NCI-H774 (cell line): ENCODE data around the gene SLC44A5.
"Not testable (repeated sequence)": the region's sequence is repeated elsewhere in the genome, so short reads cannot be mapped to it uniquely, and the experiment has no call there.

Experiments used
- DNase-seq: peaks from one replicate; lab custom pipeline; 2025; lab: John Stamatoyannopoulos, UW

SLC44A5 gene

DNA sequence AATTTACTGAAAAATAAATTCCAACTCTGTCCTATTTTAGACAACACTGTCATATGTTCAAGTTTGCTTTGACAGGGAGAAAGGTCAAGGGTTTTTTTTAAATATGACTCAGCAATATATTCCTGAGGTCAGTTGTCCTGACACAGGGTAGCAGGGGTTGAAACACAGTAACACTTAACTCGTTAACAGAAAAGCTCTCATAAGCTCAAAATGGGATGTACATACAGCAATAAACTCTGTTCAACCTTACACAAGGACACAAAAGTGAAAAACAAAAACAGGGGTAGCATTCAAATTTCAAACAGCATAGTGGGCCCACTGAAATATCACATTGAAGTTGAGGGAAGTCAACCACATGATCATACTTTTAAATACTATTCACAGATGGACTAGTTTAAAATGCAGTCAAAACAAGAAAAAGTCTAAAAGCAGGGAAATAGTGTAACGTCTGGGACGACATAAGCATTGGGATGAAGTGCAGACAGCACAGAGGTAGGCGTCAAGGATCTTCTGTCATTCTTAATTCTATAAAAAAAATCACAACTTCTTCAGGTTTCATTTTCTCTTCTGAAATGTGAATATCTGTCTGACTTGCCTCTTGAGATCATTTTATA, 89.9 kb downstream of the SLC44A5 start:
- no peak for DNase-seq

DNA sequence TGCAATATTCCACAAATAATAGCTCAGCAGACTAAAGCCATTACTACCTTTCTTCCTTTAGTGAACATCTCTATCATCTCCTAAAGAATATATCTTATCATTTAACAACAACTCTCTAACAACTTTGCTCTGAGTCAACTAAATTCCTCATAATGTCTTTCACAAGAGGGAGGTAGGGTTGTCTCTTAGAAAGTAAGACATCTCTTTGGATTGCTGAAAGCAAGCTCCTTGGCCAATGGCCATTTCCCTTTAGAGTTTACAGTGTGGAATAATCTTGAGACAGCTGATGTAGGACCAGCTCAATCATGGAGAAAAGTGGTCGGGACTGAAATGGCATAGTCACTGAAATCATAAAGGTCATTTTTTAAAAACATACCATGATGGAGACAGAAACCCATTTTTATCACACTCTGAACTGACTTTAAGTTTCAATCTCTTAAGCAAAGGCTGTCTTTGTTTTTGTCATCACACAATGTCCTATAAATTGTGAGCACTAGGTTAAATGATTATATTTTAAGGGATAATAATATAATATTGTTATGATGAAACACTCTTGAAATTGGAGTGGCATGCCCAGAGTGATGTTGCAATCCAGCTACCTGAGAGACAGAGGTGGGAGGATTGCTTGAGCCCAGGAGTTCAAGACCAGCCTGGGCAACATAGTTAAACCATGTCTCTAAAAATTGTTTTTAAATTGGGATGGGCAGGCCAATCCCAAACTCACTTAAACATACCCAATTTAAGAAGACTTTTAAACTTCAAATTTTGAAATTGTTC, 91.1 kb downstream of the SLC44A5 start:
- no peak for DNase-seq

DNA sequence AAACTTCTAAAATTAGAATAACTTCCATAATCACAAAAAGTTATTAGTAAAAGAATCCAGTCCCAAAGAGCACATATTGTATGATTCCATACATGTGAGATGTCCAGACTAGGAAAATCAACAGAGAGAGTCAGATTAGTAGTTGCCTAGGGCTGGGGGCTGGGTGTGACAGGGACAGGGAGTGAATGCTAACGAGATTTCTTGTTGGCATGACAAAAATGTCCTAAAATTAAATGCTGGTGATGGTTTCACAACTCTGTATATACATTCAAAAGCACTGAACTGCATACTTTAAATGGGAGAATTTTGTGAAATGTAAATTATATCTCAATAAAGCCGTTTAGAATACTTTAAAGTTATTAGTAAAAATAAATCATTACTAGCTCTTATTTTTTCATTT, 92.2 kb downstream of the SLC44A5 start:
- DNase-seq, result no peak

DNA sequence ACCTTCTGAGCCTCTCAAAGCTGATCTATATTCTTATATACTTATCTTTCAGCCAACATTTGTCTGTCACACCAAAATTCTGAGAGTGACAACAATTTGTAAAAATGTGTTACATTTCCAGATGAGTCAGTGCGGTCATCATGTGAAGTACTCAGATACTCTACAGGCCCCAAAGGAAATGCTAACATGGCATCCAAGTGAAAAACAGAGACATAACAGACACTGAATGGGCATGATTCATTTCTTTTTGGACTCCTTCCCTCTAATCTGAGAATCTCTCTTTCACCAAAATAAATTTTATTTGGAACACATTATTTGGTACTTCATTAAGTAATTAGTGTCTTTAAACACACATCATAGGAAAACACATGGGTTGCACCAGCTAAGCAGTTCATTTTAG, 96.6 kb downstream of the SLC44A5 start:
- DNase-seq, result no peak

DNA sequence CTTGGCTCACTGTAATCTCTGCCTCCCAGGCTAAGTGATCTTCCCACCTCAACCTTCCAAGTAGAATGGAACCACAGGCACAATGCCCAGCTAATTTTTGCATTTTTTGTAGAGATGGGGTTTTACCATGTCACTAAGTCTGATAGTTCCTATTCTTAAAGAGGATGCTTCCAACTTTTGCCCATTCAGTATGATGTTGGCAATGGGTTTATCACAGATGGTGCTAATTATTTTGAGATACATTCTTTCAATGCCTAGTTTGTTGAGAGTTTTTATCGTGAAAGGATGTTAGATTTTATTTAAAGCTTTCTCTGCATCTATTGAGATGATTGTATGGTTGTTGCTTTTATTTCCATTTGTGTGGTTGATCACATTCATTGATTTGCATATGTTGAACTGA, 103.9 kb downstream of the SLC44A5 start:
- no peak for DNase-seq

DNA sequence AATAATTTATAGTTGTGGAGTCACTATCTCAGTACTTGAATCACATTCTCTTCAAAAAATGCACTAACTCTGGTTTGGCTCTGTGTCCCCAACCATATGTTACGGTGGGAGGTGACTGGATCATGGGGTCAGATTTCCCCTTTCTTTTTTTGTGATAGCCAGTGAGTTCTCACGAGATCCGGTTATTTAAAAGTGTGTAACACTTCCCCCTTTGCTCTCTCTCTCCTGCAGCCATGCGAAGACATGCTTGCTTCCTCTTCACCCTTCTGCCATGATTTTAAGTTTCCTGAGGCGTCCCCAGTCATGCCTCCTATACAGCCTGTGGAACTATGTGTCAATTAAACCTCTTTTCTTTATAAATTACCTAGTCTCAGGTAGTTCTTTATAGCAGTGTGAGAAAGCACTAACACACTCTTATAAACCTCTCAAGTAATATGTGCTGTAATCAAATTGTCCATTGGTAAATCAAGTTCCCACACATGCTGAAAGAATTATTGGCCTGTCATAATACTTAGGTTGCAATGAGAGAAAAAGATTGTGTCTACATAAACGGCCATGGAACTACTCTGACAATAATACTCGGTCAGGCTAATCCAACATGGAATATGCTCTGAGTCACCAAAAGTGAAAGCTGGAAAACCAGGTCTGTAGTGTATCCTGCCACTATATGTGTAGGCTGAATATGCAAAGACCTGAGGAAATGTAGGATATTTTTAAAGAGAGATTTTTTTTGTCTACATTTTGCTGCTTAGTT, 107.5 kb downstream of the SLC44A5 start:
- DNase-seq, result no peak

DNA sequence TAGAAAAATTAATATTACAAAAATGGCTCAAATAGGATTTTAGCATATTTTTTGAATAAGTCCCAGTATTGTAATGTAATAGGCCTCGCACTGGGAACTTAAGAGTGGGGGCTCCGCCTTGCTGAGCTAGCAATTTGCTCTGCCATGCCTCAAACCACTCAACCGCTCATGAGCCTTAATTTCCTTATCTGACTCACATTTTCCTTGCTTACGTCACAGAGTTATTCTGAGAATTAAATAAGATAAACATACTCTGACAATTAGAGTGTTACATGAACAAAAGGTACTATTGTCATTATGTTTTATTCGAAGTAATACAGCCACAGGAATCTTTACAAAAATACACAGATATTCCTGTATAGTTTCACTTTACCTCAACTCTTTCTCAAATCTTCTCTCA, 108.1 kb downstream of the SLC44A5 start:
- no peak for DNase-seq

DNA sequence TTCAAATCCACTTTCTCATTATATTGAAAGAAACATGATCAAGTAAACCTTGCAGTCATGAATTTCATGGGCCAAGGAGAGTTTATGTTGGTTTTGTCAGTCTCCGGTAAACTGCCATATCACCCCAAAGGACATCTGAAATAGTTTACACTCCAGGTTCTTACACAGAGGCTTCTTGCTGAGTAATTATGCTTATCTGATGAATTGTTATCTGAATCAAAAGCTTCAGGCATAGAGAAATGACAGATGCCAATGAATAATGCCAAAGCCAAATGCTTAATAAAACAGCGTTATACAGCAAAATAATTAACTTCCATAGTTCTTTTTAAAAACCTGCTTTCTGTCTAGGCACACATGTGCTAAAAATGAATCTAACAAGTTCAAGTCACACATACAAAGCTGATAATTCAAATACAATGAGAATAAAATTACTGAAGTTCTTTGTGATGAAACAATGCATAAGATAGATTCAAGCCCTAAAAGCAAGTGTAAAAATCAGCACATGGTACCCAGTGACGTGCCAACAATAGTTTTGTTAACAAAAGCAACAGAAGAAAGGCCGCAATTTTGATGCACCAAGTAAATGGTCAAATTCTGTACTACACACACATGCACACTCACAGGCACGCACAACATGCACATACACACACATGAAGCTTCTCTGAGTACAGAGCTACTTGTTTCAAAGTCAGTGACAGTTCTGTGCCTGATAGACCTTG, 109.2 kb downstream of the SLC44A5 start:
- no peak for DNase-seq

DNA sequence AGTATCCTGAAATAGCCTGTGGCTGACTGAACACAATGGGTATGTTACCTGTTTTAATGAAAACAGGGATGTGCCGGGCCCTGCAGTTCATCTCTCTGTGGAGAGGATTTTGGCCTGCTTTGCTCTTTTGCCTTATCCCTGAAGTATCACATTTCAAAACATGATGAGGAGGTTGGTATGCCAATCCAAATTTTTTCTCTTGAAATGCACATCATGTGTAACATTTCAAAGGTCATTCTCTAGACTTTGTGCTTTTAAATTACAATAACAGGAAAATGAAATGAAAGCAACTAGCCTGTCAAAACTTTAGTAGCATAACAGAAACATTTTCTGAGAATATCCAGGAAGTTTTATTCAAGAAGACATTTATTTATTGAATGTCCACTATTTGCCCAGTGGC, 118.9 kb downstream of the SLC44A5 start:
- no peak for DNase-seq

DNA sequence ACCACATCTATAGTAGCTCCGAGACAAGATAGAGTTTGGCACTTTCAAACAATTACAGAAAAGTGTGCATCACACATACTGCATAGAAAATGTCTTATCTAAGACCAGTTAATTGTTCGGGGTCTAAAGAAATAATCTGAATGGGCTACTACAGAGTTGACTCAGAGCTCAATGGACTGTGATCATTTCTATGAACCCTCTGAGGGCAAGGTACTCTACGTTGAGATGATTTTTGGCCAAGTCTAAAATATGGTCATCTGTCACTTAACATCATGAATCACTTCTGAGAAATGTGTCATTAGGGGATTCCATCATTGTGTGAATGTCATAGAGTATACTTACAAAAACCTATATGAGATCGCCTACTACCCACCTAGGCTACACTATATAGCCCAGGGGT, 123.5 kb downstream of the SLC44A5 start:
- no peak for DNase-seq

DNA sequence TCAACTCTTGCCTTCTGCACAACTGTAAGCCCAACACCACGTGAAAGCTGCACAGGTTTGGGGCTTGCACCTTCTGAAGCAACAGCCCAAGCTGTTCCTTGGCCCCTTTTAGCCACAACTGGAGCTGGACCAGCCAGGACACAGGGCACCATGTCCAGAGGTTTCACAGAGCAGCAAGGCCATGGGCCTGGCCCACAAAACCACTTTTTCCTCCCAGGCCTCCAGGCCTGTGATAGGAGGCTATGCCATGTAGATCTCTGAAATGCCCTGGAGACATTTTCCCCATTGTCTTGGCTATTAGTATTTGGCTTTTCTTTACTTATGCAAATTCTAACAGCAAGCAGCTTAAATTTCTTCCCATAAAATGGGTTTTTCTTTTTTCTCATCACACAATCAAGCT, 126.1 kb downstream of the SLC44A5 start:
- DNase-seq, result no peak

DNA sequence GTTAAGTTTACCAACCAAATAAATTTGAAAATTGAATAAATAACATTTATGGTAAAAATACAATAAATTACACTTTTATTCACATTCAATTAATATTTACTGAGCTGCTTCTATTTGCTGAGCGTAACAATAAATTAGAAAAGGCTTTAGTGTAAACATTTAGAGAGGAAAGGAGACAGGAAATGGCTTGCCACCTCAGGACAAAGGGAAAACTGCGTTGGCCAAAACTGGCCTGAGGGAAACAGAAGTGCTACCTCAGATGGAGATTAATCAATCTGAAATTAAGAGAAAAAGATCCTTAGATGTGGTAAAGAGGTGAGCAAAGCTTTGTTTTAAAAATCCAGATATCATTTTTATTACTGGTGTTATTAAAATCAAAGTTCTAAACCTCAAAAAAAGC, 128.0 kb downstream of the SLC44A5 start:
- DNase-seq, result peak; percentile 58

DNA sequence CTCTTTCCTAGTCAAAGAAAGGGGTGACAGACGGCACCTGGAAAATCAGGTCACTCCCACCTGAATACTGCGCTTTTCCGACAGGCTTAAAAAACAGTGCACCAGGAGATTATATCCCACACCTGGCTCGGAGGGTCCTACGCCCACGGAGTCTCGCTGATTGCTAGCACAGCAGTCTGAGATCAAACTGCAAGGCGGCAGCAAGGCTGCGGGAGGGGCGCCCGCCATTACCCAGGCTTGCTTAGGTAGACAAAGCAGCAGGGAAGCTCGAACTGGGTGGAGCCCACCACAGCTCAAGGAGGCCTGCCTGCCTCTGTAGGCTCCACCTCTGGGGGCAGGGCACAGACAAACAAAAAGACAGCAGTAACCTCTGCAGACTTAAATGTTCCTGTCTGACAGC, 134.4 kb downstream of the SLC44A5 start:
- DNase-seq, result not testable (repeated sequence)

DNA sequence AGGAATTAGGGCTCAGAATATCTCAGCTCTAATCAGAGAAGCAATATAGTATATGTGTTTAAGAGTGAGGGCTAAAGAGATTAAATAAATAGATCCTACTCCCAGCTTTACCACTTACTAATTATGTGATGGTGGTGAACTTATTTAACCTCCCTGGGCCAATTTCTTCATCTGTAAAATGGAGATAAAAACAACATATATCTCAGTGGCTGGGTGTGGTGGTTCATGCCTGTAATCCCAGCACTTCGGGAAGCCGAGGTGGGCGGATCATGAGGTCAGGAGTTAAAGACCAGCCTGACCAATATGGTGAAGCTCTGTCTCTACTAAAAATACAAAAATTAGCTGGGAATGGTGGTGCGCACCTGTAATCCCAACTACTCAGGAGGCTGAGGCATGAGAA, 135.2 kb downstream of the SLC44A5 start:
- DNase-seq, result no peak

DNA sequence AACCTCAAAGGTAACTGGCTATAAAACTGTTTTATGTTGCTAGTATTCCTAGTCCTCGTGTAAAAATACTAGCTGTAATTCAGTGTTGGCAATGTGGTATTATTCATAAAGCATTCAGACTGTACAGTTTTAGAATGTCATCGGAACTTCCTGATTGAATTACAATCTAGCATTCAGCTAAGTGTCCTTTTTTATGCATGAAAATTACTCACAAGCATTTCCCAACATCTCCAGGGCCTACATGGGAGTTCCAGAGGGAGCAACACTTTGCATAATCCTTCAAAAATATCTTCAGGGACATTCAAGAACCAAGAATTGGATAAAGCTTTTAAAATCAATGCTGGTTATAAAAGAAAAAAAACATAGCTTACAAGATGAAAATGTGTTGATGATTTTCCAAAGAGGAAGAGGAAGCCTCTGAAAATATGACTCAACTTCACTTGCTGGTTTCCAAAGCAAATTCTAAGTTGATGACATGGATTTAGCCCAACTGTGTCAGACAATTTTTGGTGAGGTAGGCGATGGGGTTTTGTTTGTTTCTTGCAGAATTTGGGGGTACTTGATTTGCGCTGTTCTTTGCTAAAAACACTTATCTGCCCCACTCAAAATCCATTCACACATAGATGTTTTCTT, 137.8 kb downstream of the SLC44A5 start:
- DNase-seq, result no peak

DNA sequence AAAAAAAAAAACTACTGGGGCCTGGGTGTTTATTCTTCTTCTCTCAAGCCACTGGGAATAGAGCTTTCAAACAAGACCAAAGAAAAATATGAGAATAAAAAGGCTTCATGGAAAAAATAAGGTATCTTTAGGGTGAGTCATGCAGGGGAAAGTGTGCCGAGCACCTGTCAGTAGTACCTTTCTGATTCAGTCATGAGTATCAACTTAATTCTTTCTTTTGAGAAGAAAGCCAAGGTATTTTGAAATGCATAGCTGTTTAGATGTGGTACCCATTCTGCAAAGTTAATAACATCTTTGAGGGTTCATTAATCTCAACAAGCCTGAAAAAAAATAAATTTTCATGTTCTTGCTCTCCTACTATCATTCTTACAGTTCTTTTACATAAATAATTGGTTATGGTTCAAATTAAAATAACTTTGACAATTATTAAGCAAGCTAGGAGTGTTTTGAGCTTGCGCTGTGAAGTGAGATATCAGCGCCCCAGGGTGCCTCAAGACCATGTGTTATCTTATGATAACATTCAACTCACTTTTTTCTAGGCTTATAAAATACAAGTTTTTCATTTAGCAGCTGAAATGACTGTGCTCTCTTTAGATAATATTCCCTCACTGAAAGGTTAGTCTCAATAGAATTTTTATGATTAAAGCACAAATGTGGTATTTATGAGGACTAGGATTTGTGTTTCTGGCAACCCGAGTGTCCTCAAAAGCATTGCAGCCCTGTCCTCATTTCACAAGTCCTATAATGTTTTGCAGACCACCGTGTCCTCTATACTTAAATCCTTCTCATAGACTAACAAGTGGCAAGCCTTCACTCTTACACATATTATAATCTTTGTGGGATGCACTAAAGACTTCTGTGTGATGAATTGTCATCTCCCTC, 138.6 kb downstream of the SLC44A5 start:
- no peak for DNase-seq

DNA sequence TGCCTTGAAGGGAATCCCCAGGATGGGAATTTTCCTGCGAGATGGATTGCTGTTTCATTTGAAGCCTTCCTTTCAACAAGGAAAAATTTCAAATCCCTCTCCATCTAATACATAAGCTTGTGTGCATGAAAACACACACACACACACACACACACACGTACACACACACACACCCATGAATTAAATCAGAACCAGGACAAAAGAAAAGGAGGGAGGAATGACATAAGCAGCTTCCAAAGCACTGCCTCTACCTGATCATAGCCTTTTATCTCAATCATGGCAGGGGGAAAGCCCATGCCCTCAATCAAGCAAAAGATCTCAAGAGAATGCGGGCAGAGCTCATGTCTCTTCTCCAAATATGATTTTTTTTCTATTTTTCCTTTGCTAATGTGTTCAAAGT, 139.7 kb downstream of the SLC44A5 start:
- no peak for DNase-seq

DNA sequence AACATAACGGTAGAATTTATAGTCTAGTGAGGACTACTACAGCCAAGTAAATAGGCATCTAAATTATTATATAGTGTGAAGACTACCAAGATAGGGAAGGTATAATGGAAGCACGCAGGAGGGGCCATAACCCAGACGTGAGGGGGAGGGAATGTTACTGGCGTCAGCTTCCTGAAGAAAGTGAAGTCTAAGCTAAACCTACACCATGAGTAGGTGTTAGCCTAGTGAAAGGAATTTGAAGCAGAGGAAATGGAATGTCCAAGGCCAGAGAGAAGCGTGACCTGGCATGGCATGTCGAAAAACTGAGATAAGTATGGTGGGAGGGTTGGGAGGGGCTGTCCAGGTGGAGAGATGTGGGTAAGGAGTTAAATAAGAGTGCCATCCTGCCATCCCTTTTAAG, 140.5 kb downstream of the SLC44A5 start:
- no peak for DNase-seq

DNA sequence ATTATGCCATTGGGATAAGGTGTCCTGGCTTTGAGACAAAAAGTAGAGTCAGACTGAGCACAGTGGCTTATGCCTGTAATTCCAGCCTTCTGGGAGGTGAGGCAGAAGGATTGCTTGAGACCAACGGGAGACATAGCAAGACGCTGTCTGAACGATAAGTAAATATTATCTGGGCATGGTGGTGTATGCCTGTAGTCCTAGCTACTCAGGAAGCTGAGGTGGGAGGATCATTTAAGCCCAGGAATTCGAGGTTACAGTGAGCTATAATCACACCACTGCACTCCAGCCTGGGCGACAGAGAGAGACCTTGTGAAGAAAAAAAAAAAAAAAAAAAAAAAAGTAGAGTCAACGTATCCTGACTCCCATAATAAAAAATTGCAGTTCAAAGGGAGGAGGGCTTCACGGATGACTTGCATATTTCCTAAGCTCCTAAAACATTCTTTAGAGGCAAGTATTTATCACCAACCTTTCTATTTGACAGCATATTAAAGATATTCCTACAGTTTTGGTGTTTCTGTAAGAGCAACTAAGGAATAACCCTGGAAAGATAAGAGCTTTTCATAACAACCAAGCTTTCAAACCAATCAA, 141.2 kb downstream of the SLC44A5 start:
- no peak for DNase-seq

DNA sequence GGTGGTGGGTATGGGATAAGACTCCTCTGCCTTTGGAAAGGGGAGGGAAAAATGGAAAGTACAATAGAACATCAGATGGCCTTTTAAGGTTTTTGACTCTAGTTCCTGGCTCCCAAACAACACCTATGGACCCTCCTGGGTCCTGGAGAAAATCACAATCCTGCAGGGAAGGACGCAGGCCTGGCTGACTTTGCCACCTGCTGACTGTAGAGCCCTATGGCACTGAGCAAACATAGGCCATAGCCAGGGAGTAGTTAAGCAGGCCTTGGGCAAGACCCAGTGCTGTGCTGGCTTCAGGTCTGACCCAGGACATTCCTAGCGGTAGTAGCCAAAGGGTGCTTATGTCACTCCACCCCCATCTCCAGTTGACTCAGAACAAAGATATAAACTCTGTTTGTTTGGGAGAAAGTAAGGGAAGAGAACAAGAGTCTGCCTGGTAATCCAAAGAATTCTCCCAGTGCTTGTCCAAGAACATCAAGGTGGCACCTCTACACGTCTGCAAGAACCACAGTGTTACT, 149.0 kb downstream of the SLC44A5 start:
- no peak for DNase-seq
